ENCODE measurements around the gene KRT85.

Gene KRT85

GRCh38 chr12:52364061-52364460 lies 3.2 kb downstream of the KRT85 start:
- no peak for DNase-seq

GRCh38 chr12:52363111-52363679 lies 4.1 kb downstream of the KRT85 start:
- DNase-seq: no peak

GRCh38 chr12:52362118-52362726 lies 5.1 kb downstream of the KRT85 start:
- DNase-seq: no peak

GRCh38 chr12:52361553-52361952 lies 5.7 kb downstream of the KRT85 start:
- no peak for DNase-seq

- no peak for DNase-seq
Observed at GRCh38 chr12:52360663-52361271, 6.5 kb downstream of the KRT85 start.

GRCh38 chr12:52360106-52360662 lies 7.1 kb downstream of the KRT85 start:
- DNase-seq: no peak

GRCh38 chr12:52359621-52360061 lies 7.6 kb downstream of the KRT85 start:
- no peak for DNase-seq

GRCh38 chr12:52358575-52359350 lies 8.5 kb downstream of the KRT85 start:
- DNase-seq: no peak

GRCh38 chr12:52356762-52357580 lies 10.3 kb downstream of the KRT85 start:
- no peak for DNase-seq

- DNase-seq: no peak
Observed at GRCh38 chr12:52356031-52356761, 11.1 kb downstream of the KRT85 start.

GRCh38 chr12:52355176-52355575 lies 12.1 kb downstream of the KRT85 start:
- no peak for DNase-seq

GRCh38 chr12:52354200-52354599 lies 13.1 kb downstream of the KRT85 start:
- DNase-seq: peak in 1 of 2 experiments; percentile 82

GRCh38 chr12:52353766-52354165 lies 13.5 kb downstream of the KRT85 start:
- DNase-seq: no peak

GRCh38 chr12:52352951-52353350 lies 14.3 kb downstream of the KRT85 start:
- no peak for DNase-seq

- DNase-seq: no peak
Observed at GRCh38 chr12:52351196-52352059, 15.9 kb downstream of the KRT85 start.

- no peak for DNase-seq
Observed at GRCh38 chr12:52350786-52351185, 16.5 kb downstream of the KRT85 start.

GRCh38 chr12:52350021-52350620 lies 17.2 kb downstream of the KRT85 start:
- DNase-seq: no peak

GRCh38 chr12:52349196-52349595 lies 18.1 kb downstream of the KRT85 start:
- no peak for DNase-seq

- DNase-seq: no peak
Observed at GRCh38 chr12:52347551-52348510, 19.4 kb downstream of the KRT85 start.
